HCT116 (cell line): ENCODE results near the gene COL28A1. TPM values are rescaled to one million over a fixed set of nuclear protein-coding genes. Genes with fewer than 3 reads are reported as not detected.

Experiments
- ATAC-seq: fragments of 200-7000 bp; cut with Tn5 transposase; 2 replicates; pipeline ENCODE4 v1.9.1; 2020; ENCODE audit warnings: mild to moderate bottlenecking, moderate library complexity
- BruUV-seq: library from RNA; stranded (reverse); fragments of 400-500 nt; replicated peaks from 2 replicates; lab custom pipeline; 2021; lab: Mats Ljungman, UMichigan
- CTCF ChIA-PET: fragments of 300-600 bp; sonication (Branson Sonifier 250); formaldehyde crosslinking; loops from one replicate; lab custom pipeline; 2021; ENCODE audit warnings: antibody characterized with exemption; lab: Charles Lee
- POLR2A ChIA-PET: fragments of 300-600, 350-600 bp; sonication (Branson Sonifier 250); formaldehyde crosslinking; loops from one replicate; lab custom pipeline; 2021; ENCODE audit warnings: antibody characterized with exemption; lab: Charles Lee
- RAD21 ChIA-PET, 2 experiments: fragments of 300-600 bp; sonication (Branson Sonifier 250); formaldehyde crosslinking; loops; one replicate each; lab custom pipeline; 2023; ENCODE audit warnings: low total read pairs in 2 of 2; ENCODE audit not compliant: uncharacterized antibody in 2 of 2, unreplicated experiment in 2 of 2, low non-redundant PET in 1 of 2; lab: Charles Lee
- DNase-seq: peaks from one replicate; pipeline ENCODE4 v3.0.0-alpha.2; 2010; ENCODE audit warnings: low read depth, low spot score
- H2AFZ ChIP-seq: fragments of 200-600 bp; shearing (Covaris generic), sonication (generic); 2 replicates; pipeline ENCODE4 v1.6.1; 2017; ENCODE audit warnings: low read depth, mixed run types, mixed read lengths, antibody characterized with exemption, low read length; ENCODE audit not compliant: poor library complexity, severe bottlenecking
- H3K27ac ChIP-seq: 2 replicates; pipeline ENCODE4 v1.5.1; 2012; ENCODE audit warnings: low read depth, low read length
- H3K27me3 ChIP-seq: fragments of 200-600 bp; sonication (generic); 2 replicates; pipeline ENCODE4 v1.6.1; 2016; ENCODE audit warnings: mixed run types, low read length, mixed read lengths; ENCODE audit not compliant: insufficient read depth
- H3K36me3 ChIP-seq, 2 experiments: fragments of 200-500 bp in 1 of 2; fragments of 200-600 bp in 1 of 2; sonication (Bioruptor generic) in 1 of 2; sonication (generic) in 1 of 2; 2 replicates each; pipeline versions ENCODE4 v1.5.1 to v1.6.1; 2014 to 2016; ENCODE audit warnings: low read length in 2 of 2, inconsistent platforms in 1 of 2, mixed read lengths in 1 of 2, mixed run types in 1 of 2; ENCODE audit not compliant: insufficient read depth in 2 of 2, control insufficient read depth in 1 of 2
- H3K4me1 ChIP-seq, 2 experiments: fragments of 200-600 bp in 1 of 2; sonication (generic) in 1 of 2; 2 replicates each; pipeline versions ENCODE4 v1.5.1 to v1.6.1; 2012 to 2017; ENCODE audit warnings: low read length in 2 of 2, inconsistent platforms in 1 of 2, mild to moderate bottlenecking in 1 of 2, mixed read lengths in 1 of 2, mixed run types in 1 of 2, moderate library complexity in 1 of 2; ENCODE audit not compliant: insufficient read depth in 2 of 2, control insufficient read depth in 1 of 2
- H3K4me2 ChIP-seq: fragments of 200-600 bp; sonication (generic); 2 replicates; pipeline ENCODE4 v1.6.1; 2017; ENCODE audit warnings: mixed run types, low read length, mixed read lengths
- H3K4me3 ChIP-seq, 2 experiments: fragments of 200-600 bp in 1 of 2; sonication (generic) in 1 of 2; replicated peaks in 1 of 2; 2 replicates each; pipeline ENCODE4 v1.5.1; 2011 to 2016; ENCODE audit warnings: low read length in 2 of 2, control low read depth in 1 of 2, low read depth in 1 of 2, mild to moderate bottlenecking in 1 of 2, mixed read lengths in 1 of 2, mixed run types in 1 of 2
- H3K79me2 ChIP-seq: fragments of 200-600 bp; sonication (generic); 2 replicates; pipeline ENCODE4 v1.6.1; 2017; ENCODE audit warnings: mild to moderate bottlenecking, mixed run types, low read length, moderate library complexity, mixed read lengths; ENCODE audit not compliant: insufficient read depth
- H3K9ac ChIP-seq: fragments of 200-600 bp; sonication (generic); 2 replicates; pipeline ENCODE4 v1.6.1; 2016; ENCODE audit warnings: low read length, mixed read lengths
- H3K9me2 ChIP-seq: fragments of 200-600 bp; sonication (generic), shearing (Covaris generic); 2 replicates; pipeline ENCODE4 v1.6.1; 2017; ENCODE audit warnings: mixed run types, mild to moderate bottlenecking, moderate library complexity; ENCODE audit not compliant: insufficient read depth
- H3K9me3 ChIP-seq, 2 experiments: fragments of 200-500 bp in 1 of 2; fragments of 200-600 bp in 1 of 2; sonication (Bioruptor generic) in 1 of 2; sonication (generic) in 1 of 2; 2 replicates each; pipeline ENCODE4 v1.6.1; 2014 to 2017; ENCODE audit warnings: low read length in 2 of 2, mixed read lengths in 2 of 2, inconsistent platforms in 1 of 2, low read depth in 1 of 2, mild to moderate bottlenecking in 1 of 2, mixed run types in 1 of 2, moderate library complexity in 1 of 2; ENCODE audit not compliant: control insufficient read depth in 1 of 2, insufficient read depth in 1 of 2
- H4K20me1 ChIP-seq: fragments of 200-600 bp; sonication (generic), shearing (Covaris generic); 2 replicates; pipeline ENCODE4 v1.6.1; 2017; ENCODE audit warnings: mixed run types, mild to moderate bottlenecking, moderate library complexity; ENCODE audit not compliant: insufficient read depth
- ATF3 ChIP-seq: IDR thresholded peaks from 2 replicates; pipeline ENCODE4 v1.6.1; 2012
- CTCF ChIP-seq, 3 experiments: fragments of 200-600 bp in 1 of 3; sonication (generic) in 1 of 3; IDR thresholded peaks in 2 of 3; conservative IDR thresholded peaks in 1 of 3; 2 replicates each; pipeline ENCODE4 v1.5.1; 2012 to 2017; ENCODE audit warnings: low read depth in 2 of 3, low read length in 2 of 3, antibody characterized with exemption in 1 of 3, borderline replicate concordance in 1 of 3, control low read depth in 1 of 3, mild to moderate bottlenecking in 1 of 3, mixed read lengths in 1 of 3, mixed run types in 1 of 3, moderate library complexity in 1 of 3; ENCODE audit not compliant: insufficient read depth in 1 of 3
- EGR1 ChIP-seq: IDR thresholded peaks from 2 replicates; pipeline ENCODE4 v1.6.1; 2012; ENCODE audit warnings: low read depth
- EZH2 ChIP-seq: fragments of 200-600 bp; sonication (generic); IDR thresholded peaks from 2 replicates; pipeline ENCODE4 v1.6.1; 2017; ENCODE audit warnings: antibody characterized with exemption, mixed run types
- MAX ChIP-seq: IDR thresholded peaks from 2 replicates; pipeline ENCODE4 v1.6.1; 2012
- SIN3A ChIP-seq: IDR thresholded peaks from 2 replicates; pipeline ENCODE4 v1.6.1; 2012; ENCODE audit warnings: low read depth
- SRF ChIP-seq: IDR thresholded peaks from 2 replicates; pipeline ENCODE4 v1.6.1; 2012; ENCODE audit warnings: low read depth
- YY1 ChIP-seq: IDR thresholded peaks from 2 replicates; pipeline ENCODE4 v1.6.1; 2011; ENCODE audit warnings: low read length, low read depth, moderate library complexity, mild to moderate bottlenecking; ENCODE audit not compliant: insufficient replicate concordance; ENCODE audit errors: extremely low read depth
- ZNF274 ChIP-seq: fragments of 200-500 bp; sonication (Bioruptor generic); IDR thresholded peaks from 2 replicates; pipeline ENCODE4 v1.6.1; 2014; ENCODE audit warnings: mild to moderate bottlenecking, low read depth, low read length, inconsistent platforms
- intact Hi-C: fragments of 100-400 bp; cut with micrococcal nuclease; formaldehyde crosslinking; loops from 2 replicates; pipeline ENCODE4 v1.10.0; 2022
- total RNA-seq: library from RNA; stranded (reverse); gene quantifications from one replicate; pipeline ENCODE4 v1.2.1, GENCODE V29; 2021; ENCODE audit not compliant: unreplicated experiment

COL28A1 gene
- total RNA-seq, 1 experiment from 2014 or later, result 0.12 TPM

GRCh38 chr7:7527047-7527446, 8.6 kb downstream of the COL28A1 start:
- no peak for TF ChIP-seq ZNF274
- TF ChIP-seq MAX, result no peak
- no peak for TF ChIP-seq CTCF (IDR thresholded peaks at IDR 0.05 in 2 of 3, conservative IDR thresholded peaks at IDR 0.05 in 1 of 3; ENCODE audit: borderline replicate concordance in 1 of 3, insufficient read depth in 1 of 3, low read depth in 2 of 3, low read length in 2 of 3)
- TF ChIP-seq ATF3, result no peak
- TF ChIP-seq SRF, result no peak
- no peak for TF ChIP-seq YY1
- TF ChIP-seq EGR1, result no peak
- TF ChIP-seq EZH2, result no peak
- no peak for TF ChIP-seq SIN3A
- Histone ChIP-seq H3K36me3 (no peaks in the 10 kb centered on the region), H2AFZ (no peak overlapping the region), H3K9me3 (no peaks in the 10 kb centered on the region), H3K4me2 (no peak overlapping the region), H3K79me2 (no peaks in the 10 kb centered on the region), H3K9me2 (no peaks in the 10 kb centered on the region; the same call in 1 of the 2 replicates), H3K4me3 (no peak overlapping the region), H3K27me3 (no peaks in the 10 kb centered on the region), H3K9ac (no peak overlapping the region), H4K20me1 (no peaks in the 10 kb centered on the region), H3K4me1 (no peaks in the 10 kb centered on the region), H3K27ac (no peak overlapping the region)
- CTCF ChIA-PET, result no interaction called here
- DNase-seq (no peak), ATAC-seq (no peak)
- intact Hi-C loops, result no loop called here
- POLR2A ChIA-PET, result no interaction called here
- BruUV-seq, result no TSS peak
- RAD21 ChIA-PET, result no interaction called here
